PC-9 (cell line): ENCODE data around the gene SUSD5. TPM values are rescaled to one million over a fixed set of nuclear protein-coding genes. Genes with fewer than 3 reads are reported as not detected.

Source experiments
- BruUV-seq: library from RNA; stranded (reverse); fragments of 400-500 nt; replicated peaks from 2 replicates; lab custom pipeline; 2021; lab: Mats Ljungman, UMichigan
- CTCF ChIA-PET: fragments of 300-600 bp; sonication (Branson Sonifier 250); formaldehyde crosslinking; loops from one replicate; lab custom pipeline; 2022; ENCODE audit warnings: antibody characterized with exemption; lab: Charles Lee
- POLR2A ChIA-PET: fragments of 300-600 bp; sonication (Branson Sonifier 250); formaldehyde crosslinking; loops from one replicate; lab custom pipeline; 2022; ENCODE audit warnings: antibody characterized with exemption; ENCODE audit not compliant: unreplicated experiment; lab: Charles Lee
- DNase-seq, 2 experiments: peaks; one replicate each; pipeline versions ENCODE4 v3.0.0 to v3.0.0-alpha.2; 2015 to 2022; ENCODE audit warnings: mixed read lengths in 1 of 2
- H2AFZ ChIP-seq: fragments of 200-600 bp; sonication (generic); 2 replicates; pipeline ENCODE4 v1.8.1; 2017; ENCODE audit warnings: antibody characterized with exemption
- H3F3A ChIP-seq: fragments of 200-600 bp; sonication (generic); 2 replicates; pipeline ENCODE4 v1.8.1; 2017; ENCODE audit warnings: antibody characterized with exemption, mild to moderate bottlenecking, low read depth; ENCODE audit not compliant: insufficient read depth
- H3K27ac ChIP-seq: fragments of 200-600 bp; sonication (generic); 2 replicates; pipeline ENCODE4 v1.6.1; 2016; ENCODE audit warnings: mixed run types
- H3K27me3 ChIP-seq: fragments of 200-600 bp; sonication (generic); 2 replicates; pipeline ENCODE4 v1.6.1; 2016; ENCODE audit warnings: low read depth, mixed run types; ENCODE audit not compliant: insufficient read depth
- H3K36me3 ChIP-seq: fragments of 200-600 bp; sonication (generic); 2 replicates; pipeline ENCODE4 v1.6.1; 2016; ENCODE audit warnings: low read depth, mixed run types
- H3K4me1 ChIP-seq: fragments of 200-600 bp; sonication (generic); replicated peaks from 2 replicates; pipeline ENCODE4 v1.6.1; 2016; ENCODE audit warnings: mixed run types; ENCODE audit not compliant: insufficient read depth
- H3K4me2 ChIP-seq: fragments of 200-600 bp; sonication (generic); 2 replicates; pipeline ENCODE4 v1.6.1; 2017; ENCODE audit warnings: mixed run types
- H3K4me3 ChIP-seq: fragments of 200-600 bp; sonication (generic); 2 replicates; pipeline ENCODE4 v1.6.1; 2016; ENCODE audit warnings: mixed run types
- H3K79me2 ChIP-seq: fragments of 200-600 bp; sonication (generic); 2 replicates; pipeline ENCODE4 v1.6.1; 2017; ENCODE audit warnings: low read depth, mixed run types
- H3K9me2 ChIP-seq: fragments of 200-600 bp; sonication (generic); 2 replicates; pipeline ENCODE4 v1.8.1; 2017; ENCODE audit warnings: mild to moderate bottlenecking; ENCODE audit not compliant: insufficient read depth
- H3K9me3 ChIP-seq: fragments of 200-600 bp; sonication (generic); 2 replicates; pipeline ENCODE4 v1.8.1; 2016; ENCODE audit warnings: low read depth; ENCODE audit not compliant: insufficient read depth
- H4K20me1 ChIP-seq: fragments of 200-600 bp; sonication (generic); 2 replicates; pipeline ENCODE4 v1.8.1; 2017; ENCODE audit not compliant: insufficient read depth
- CTCF ChIP-seq: fragments of 200-600 bp; sonication (generic); conservative IDR thresholded peaks from 2 replicates; pipeline ENCODE4 v1.6.1; 2017; ENCODE audit warnings: mixed run types, antibody characterized with exemption, mild to moderate bottlenecking, moderate library complexity
- EZH2 ChIP-seq: fragments of 200-600 bp; sonication (generic); IDR thresholded peaks from 2 replicates; pipeline ENCODE4 v1.8.0; 2017; ENCODE audit warnings: antibody characterized with exemption, low read depth
- intact Hi-C: fragments of 100-400 bp; cut with micrococcal nuclease; formaldehyde crosslinking; loops from one replicate; pipeline ENCODE4 v1.10.0; 2022; ENCODE audit not compliant: unreplicated experiment
- total RNA-seq: library from RNA; stranded (reverse); gene quantifications from 2 replicates; pipeline ENCODE4 v1.2.3, GENCODE V29; 2021

Gene SUSD5
- total RNA-seq, 1 experiment from 2014 or later, result 0.35 TPM

GRCh38 chr3:33137691-33138090, 80.9 kb downstream of the SUSD5 start:
- CTCF ChIA-PET, result no interaction called here
- no peaks in the 10 kb centered on the region for H3K79me2 ChIP-seq

GRCh38 chr3:33134026-33134625, 84.5 kb downstream of the SUSD5 start:
- intact Hi-C loops, result loop anchor here (5.0 kb wide), 1 partner anchor 583 kb away; the partner anchor contains the start of gene CLASP2
- Histone ChIP-seq H3K9me2 (no peaks in the 10 kb centered on the region), H3K27me3 (no peaks in the 10 kb centered on the region), H3K4me2 (no peak overlapping the region), H3K4me3 (no peak overlapping the region), H4K20me1 (no peaks in the 10 kb centered on the region), H3K27ac (no peak overlapping the region), H2AFZ (no peak overlapping the region), H3F3A (no peaks in the 10 kb centered on the region), H3K36me3 (no peaks in the 10 kb centered on the region; the same call in 1 of the 2 replicates), H3K4me1 (no peaks in the 10 kb centered on the region), H3K9me3 (no peaks in the 10 kb centered on the region), H3K79me2 (no peaks in the 10 kb centered on the region)
- no peak for DNase-seq
- BruUV-seq, result no TSS peak
- no peak for TF ChIP-seq EZH2
- no peak for TF ChIP-seq CTCF
- ChIA-PET POLR2A (no interaction called here), CTCF (no interaction called here)

More at GRCh38 chr3:33137691-33138090, 80.9 kb downstream of the SUSD5 start:
- no peaks in the 10 kb centered on the region for H4K20me1 ChIP-seq
- no TSS peak for BruUV-seq
- no peaks in the 10 kb centered on the region for H3K9me2 ChIP-seq
- H3K4me2 ChIP-seq, result no peak overlapping the region
- DNase-seq, result no peak
- no peak overlapping the region for H3K4me3 ChIP-seq
- no peaks in the 10 kb centered on the region for H3K4me1 ChIP-seq
- H2AFZ ChIP-seq, result no peak overlapping the region
- no peak overlapping the region for H3K27ac ChIP-seq
- no peaks in the 10 kb centered on the region for H3K27me3 ChIP-seq
- POLR2A ChIA-PET, result interaction anchor here (1.0 kb wide), 1 partner anchor 48 kb away, joined by 4 read pairs; no protein-coding TSS in a partner anchor
- intact Hi-C loops, result no loop called here
- no peaks in the 10 kb centered on the region; the same call in 1 of the 2 replicates for H3K36me3 ChIP-seq
- H3F3A ChIP-seq, result no peaks in the 10 kb centered on the region
- no peak for TF ChIP-seq CTCF
- no peak for TF ChIP-seq EZH2
- no peaks in the 10 kb centered on the region for H3K9me3 ChIP-seq

- Histone ChIP-seq H3K4me2 (no peak overlapping the region), H3K36me3 (no peaks in the 10 kb centered on the region; the same call in 1 of the 2 replicates), H4K20me1 (no peaks in the 10 kb centered on the region), H3K4me1 (no peaks in the 10 kb centered on the region), H2AFZ (no peak overlapping the region), H3K9me2 (no peaks in the 10 kb centered on the region), H3K27me3 (no peaks in the 10 kb centered on the region), H3K9me3 (no peaks in the 10 kb centered on the region), H3F3A (no peaks in the 10 kb centered on the region), H3K79me2 (no peaks in the 10 kb centered on the region), H3K4me3 (no peak overlapping the region), H3K27ac (no peak overlapping the region)
- no peak for DNase-seq
- ChIA-PET POLR2A (no interaction called here), CTCF (interaction anchor here (0.6 to 1.9 kb wide), 6 partner anchors 168 to 655 kb away, joined by 3 to 50 read pairs (median 6); no protein-coding TSS in a partner anchor)
- intact Hi-C loops, result loop anchor here (5.0 kb wide), 1 partner anchor 585 kb away; the partner anchor contains the start of gene CLASP2
- BruUV-seq, result no TSS peak
- TF ChIP-seq EZH2, result no peak
- TF ChIP-seq CTCF, result no peak; the same call in 1 of the 2 replicates
Observed at GRCh38 chr3:33132019-33132360, 86.6 kb downstream of the SUSD5 start.
